ENCODE results near the gene YTHDC2.
A peak's percentile ranks its signal among the peaks of the same experiment; 100 is the strongest.

Gene YTHDC2

DNA sequence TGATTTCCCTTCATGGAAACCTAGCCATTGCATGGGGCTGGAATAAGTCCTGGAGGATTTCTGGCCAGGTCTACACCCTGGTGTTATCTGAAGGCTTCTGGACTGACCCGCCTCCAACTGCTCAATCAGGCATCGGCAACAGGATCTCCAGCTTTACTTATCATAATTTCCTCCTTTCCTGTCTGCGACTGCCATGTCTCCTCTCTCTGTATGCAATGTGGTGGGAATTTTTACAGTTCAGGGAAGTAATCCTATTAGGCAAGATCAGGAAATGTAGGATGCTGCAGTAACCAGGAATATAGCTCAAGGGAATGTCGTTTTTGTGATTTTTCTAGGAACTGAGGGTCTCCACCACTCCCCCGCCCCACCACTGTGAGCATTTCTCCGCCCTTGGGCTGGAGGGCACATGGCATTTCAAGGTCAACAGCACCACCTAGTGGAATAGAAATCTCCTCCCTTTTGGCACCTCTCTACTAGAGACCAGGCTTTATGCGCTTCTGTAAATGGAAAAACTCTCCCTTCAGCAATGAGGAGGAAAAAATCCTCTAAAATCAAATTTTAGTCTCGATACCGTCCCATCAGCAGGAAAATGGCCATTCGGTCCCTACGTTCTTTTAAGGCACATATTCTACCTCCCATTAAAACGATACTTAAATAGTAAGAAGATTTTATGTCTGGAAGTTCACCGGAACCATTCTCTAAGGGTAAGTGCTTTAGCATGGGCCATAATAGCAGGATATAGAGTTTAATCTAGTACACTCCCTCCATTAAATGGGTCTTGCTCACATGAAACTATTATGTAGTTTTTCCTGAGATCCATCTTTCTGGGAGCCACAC is 93.0 kb downstream of the YTHDC2 start:
- peak; percentile 58 for DNase-seq

DNA sequence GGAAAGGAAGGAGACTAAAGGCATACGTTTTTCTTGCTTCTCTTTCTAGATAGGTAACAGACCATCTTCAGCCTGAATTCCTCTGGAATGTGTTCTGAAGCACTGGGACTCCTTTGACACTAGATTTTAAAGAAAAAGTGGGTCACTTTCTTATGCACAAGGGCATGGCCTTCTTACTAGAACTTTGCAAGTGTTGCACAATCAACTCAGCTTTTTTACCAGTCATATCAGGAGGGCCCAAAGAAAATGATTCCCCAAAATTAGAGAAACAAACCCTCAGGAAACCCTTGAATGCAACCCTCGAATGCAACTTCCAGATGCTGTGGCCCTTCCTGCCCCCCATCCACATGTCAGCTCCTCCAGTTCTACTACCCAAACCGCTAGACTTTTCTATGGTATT is 93.9 kb downstream of the YTHDC2 start:
- no peak for DNase-seq

DNA sequence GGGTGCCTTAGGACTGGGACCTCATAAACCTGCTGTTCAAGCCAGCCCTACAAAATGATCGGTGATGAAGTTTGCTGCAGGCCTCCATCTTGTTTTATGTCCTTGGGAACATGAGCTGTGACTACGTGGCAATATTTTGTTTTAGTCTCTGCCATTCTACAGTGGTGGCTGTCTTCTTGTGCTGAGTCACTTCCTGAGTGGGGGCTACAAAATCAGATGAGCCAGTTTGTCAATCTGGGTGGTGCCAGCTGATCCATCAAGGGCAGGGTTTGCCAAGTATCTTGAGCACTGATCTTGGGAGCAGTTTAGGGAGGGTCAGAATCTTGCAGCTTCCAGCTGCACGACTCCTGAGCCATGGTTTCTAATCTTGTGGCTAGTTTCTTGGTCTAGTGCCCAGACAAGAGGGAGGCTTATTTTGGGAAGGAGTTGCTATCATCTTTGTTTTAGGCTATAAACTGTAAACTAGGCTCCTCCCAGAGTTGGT is 94.7 kb downstream of the YTHDC2 start:
- DNase-seq, result no peak

DNA sequence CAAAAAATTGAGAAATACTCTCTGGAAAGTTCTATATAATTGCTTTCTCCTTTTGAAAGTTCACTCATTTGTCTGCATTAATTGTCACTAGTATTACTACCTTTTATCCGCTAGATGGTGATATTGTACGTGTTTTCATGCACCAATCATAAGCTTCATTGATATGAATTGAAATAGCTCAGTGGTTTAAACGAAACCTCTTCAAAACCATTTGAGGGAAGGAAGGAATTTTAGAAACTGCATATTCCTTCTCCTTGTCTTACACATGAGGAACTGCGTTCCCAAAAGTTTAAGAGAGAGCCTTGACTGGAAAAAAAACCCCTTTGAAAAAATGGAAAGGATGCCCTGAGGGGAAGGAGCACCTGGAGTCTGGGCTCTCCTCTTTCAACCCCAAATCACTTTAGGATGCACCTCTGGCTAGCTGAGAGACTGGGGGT is 98.6 kb downstream of the YTHDC2 start:
- DNase-seq, result peak; percentile 38

DNA sequence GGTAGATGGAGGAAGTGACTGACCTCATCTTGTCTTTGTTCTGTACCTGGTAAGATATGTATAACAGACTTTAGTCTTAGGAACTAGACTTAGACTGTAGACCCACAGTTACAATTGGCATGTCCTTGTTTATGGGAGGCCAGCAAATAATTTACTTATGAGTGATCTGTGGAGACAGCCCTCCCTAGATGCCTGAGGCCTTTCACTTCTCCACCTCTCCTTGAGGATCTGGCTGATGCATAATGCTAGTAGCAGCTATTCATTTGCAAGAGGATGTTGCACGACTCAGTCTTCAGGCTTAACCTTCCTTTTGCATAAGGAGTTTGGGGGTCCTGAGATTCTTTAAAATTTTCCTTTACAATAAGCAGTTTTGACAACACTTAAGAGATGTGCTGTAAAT is 100.7 kb downstream of the YTHDC2 start:
- no peak for DNase-seq

DNA sequence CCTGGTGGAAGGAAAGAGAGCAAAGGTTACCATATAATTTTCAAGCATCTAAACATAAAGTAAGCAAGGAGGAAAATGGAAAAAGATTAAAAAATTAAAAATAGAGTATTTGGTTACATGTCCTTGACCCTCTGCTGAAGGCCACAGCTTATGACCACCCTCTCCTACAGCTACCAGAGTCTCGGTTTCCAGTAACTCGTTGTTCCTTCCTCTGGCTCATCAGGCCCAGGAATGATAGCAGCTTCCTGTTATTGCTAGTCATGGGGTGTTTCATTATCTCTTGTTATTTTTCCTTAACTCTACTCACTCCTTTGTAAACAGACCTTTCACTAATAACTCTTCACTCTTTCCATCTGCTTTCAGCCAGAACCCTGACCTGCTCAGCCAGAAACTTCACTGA is 102.2 kb downstream of the YTHDC2 start:
- no peak for DNase-seq

DNA sequence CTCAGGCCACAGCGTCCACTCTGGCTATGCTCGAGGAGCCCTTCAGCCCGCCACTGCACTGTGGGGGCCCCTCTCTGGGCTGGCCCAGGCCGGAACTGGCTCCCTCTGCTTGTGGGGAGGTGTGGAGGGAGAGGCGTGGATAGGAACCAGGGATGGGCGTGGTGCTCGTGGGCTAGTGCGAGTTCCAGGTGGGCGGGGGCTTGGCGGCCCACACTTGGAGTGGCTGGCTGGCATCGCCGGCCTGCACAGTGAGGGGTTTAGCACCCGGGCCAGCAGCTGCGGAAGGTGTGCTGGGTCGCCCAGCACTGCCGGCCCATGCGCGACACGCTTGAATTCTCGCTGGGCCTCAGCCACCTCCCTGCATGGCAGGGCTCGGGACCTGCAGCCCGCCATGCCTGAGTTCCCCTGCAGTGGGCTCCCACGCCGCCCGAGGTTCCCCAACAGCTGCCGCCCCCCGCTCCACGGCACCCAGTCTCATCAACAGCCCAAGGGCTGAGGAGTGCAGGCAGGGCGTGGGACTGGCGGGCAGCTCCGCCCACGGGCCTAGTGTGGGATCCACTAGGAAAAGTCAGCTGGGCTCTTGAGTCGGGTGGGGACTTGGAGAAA is 103.8 kb downstream of the YTHDC2 start:
- DNase-seq, result no peak

DNA sequence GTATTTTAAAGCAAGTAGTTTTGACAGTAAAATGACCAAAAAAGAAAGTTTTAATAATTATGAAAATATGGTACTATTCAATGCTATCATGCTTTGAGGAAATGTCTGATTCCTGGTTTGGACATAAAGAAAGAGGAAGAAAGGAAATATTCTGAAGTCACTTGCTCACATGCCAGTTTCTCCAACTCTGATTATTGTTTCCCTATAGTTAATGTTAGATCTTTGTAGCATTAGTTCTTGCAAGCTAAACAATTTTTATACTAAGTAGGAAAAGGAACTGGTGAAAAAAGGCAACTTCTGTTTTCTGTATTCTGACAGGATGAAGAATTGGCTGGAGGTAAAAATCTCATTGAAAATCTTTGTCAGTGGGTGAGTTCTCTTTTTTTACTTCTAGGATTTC is 119.5 kb downstream of the YTHDC2 start:
- DNase-seq, result peak; percentile 63

DNA sequence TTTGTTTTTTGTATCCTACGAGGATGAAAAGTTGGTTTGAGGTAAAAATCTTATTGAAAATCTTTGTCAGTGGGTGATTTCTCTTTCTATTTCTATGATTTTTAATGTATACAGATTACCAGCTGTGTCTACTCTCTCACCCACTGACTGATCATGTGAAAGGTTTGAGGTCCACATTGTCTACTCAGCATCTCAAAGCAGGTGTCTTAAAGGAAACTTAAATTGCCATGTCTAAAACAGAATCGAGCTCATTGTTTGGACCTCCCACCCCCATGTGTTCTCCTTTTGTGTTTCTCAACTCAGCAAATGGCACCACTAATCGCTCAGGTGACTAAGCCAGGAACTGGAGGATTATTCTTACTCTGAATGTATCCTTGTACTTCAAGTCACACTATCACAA is 121.5 kb downstream of the YTHDC2 start:
- no peak for DNase-seq

DNA sequence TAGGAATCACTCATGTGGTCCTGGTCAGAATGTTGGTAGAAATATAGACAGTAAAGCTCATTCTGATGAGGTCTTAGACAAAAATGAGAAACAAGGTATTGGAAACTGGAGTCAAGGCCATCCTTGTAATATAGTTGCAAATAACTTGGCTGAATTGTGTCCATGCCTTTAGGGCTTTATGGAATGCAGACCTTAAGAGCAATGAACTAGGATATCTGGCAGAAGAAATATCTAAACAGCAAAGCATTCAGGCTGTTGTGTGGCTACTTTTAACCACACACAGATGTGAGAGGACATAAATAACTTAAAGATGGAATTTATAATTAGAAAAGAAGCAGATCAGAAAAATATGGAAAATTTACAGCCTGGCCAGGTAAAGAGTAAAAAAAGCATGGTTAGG is 128.2 kb downstream of the YTHDC2 start:
- no peak for DNase-seq
